GM10847 (cell line): ENCODE results near the gene WNK2.

Experiments
- POLR2A ChIP-seq: IDR thresholded peaks from 2 replicates; pipeline ENCODE4 v1.6.1; 2011; ENCODE audit not compliant: insufficient read length; ENCODE audit errors: extremely low read depth

The WNK2 gene

GRCh38 chr9:93264338-93265125 lies 80.6 kb downstream of the WNK2 start:
- no peak for TF ChIP-seq POLR2A

DNA sequence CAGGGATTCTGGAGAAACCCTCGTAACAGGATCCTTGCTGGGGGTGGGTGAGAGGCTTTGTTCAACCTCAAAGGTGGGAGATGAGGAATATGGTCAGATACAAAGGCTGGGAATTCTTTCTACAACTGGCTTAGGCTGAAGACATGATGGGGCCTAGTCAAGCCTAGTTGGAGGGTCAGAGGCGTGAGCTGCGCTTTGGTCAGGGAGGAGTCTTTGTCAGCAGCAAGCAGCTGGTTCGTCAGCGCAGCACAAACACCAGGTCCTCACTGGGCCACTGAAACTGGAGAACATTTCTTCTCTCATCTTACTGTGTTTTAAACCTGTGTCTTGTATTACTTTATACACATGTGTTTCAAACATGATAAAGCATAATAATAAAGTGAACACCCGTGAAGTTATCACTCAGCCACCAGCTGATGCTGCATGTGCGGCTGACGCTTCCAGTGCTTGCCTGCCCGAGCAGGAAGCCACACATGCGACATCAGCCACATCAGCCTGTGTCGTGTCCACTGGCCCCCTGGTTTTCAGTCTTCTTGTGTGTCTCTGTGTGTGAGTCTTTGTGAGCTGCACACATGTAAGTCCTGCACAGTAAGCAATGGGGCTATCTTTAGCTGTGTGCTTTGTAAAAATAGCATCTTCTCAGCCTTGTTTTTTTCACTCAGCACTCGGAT lies 81.5 kb downstream of the WNK2 start:
- no peak for TF ChIP-seq POLR2A

DNA sequence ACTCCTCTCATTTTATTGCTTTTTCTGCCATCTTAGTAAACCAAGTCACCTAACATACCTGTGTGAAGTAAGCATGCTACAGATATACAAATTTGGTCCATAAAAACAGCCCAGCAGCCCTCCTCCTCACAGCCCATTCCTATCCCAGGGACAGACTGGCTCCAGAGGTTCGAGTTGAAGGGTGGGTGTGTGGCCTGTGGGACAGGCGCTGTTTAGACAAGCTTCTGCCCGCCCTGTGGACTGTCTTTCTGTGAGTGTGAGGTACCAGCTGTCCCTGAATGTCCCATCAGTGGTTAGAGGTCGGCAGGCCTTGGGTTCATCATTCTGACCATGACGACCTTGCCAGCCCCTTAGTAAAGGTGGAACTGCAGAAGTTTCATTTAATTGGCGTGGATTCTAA lies 82.0 kb downstream of the WNK2 start:
- no peak for TF ChIP-seq POLR2A

GRCh38 chr9:93266521-93267001 lies 82.6 kb downstream of the WNK2 start:
- no peak for TF ChIP-seq POLR2A

DNA sequence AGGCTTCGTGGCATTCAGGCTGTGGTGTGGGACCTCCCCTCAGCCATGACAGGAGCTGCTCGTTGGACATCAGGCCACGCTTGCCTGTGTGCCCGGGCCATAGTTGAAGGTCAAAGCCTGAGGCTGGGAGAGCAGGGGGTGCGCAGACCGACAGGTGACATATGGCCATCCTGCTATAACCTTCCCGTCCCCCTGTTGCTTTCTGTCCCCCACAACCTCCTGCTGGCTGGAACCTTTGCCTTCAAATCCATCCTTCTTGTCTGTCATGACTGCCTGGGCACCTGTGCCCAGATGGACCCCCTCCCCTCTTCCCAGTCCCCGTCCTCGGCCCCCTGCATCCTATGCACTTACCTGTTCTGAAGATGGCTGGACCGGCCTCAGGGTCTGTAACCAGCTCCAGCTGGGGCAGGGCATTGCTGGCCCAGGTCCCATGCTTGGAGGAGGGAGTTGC lies 83.2 kb downstream of the WNK2 start:
- TF ChIP-seq POLR2A: no peak

DNA sequence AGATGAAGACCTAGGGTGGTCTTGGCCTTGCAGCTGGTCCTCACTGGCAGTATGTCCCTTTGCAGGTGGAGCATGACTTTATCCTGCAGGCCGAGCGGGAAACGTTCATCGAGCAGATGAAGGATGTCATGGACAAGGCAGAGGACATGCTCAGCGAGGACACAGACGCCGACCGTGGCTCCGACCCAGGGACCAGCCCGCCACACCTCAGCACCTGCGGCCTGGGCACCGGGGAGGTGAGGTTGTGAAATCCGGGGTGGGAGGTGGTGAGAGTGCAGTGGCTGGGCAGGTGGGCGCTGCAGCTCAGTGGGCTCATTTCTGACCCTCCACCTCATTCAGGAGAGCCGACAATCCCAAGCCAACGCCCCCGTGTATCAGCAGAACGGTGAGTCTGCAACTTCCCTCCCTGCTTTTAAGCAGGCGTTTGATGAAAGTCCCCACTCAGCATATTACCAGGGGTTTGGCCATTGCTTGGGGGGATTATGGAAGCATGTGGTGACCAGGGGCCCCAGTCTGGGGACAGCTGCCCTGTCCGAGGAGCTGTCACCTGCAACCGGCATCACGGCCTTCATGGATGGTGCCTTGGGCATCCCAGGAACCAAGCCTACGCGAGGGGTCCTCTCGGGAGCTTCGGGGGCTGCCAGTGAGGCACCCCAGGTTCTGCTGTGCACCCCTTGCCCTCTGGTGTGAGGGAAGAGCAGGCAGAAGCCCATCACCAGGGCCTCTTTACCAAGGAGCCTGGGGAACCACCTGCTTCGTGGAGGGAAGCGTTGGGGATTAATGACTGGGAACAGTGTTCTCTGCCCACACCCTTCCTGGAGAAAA lies 84.0 kb downstream of the WNK2 start:
- TF ChIP-seq POLR2A: no peak

- TF ChIP-seq POLR2A: no peak
Measured at GRCh38 chr9:93268551-93269314, 84.8 kb downstream of the WNK2 start.

DNA sequence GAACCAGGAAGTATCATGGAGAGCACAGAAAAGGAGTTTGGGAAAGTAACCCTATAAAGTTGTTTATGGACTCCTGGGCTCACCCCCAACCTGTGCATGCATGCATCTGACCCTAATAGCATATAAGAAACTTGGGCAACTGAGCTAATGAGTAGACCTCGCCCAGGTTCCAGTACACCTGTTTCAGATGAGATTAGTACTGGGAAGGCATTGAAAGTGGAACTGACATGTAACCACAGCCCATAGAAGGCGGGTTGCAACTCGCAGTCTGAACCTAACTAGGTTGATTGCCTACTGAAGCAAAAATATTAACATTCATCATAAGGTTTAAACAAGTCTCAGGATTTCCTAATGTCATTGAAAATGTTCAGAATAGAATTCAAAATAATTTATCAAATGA lies 87.0 kb downstream of the WNK2 start:
- TF ChIP-seq POLR2A: no peak

GRCh38 chr9:93276973-93277372 lies 93.0 kb downstream of the WNK2 start:
- TF ChIP-seq POLR2A: no peak

GRCh38 chr9:93278144-93278543 lies 94.2 kb downstream of the WNK2 start:
- TF ChIP-seq POLR2A: no peak

DNA sequence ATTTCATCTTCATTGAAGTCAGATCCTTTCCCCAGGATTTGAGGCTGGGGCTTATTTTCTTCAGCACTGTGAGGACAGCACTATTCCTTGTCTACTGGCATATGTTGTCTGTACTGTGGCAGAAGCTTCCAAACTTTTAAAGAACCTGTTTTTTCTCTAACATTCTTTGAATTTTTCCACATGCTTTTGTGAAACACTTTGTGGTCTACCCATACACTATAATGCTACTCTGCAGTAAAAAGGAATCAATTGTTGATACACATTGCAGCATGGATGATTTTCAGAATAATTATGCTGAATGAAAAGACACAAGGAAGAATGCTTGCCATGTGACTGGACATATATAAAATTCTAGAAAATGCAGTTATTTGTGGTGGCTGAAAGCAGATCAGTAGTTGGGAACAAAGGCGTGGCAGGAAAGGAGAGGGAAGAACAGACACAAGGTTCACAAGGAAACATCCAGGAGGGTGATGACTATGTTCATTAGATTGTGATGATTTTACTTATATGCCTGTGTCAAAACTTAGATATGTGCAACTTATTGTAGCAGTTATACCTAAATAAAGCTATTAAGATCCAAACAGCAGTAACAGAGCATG lies 96.8 kb downstream of the WNK2 start:
- TF ChIP-seq POLR2A: no peak

DNA sequence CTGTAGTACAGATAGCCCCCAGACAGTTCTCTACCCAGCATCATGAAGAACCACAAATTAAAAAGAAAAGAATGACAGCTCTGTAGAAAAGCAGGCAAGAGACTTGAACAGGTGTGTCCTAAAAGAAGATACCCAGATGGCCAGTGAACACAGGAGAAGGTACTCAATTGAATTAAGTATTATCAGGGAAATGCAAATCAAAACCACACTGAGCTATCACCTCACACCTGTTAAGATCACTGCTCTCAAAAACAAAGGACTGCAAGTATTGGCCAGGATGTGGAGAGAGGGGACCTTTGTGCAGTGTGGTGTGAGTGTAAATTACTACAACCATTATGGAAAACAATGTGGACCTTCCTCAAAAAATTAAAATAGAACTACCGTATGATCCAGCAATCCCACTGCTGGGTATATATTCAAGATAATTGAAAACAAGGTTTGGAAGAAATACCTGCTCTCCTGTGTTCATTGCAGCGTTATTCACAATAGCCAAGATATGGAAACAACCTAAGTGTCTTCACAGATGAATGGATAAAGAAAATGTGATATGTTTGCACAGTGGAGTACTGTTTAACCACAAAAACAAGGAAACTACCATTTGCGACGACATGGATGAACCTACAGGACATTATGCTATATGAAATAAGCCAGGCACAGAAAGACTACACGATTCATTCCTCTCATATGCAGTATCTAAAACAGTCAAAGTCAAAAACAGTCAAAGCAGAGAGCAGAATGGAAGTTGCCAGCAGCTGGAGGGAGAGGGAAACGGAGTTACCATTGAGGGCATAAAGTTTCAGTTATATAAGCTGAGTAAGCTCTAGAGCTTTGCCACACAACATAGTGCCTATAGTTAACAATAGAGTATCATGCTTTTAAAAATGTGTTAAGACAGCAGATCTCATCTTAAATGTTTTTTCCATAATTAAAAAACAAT lies 102.6 kb downstream of the WNK2 start:
- TF ChIP-seq POLR2A: no peak

DNA sequence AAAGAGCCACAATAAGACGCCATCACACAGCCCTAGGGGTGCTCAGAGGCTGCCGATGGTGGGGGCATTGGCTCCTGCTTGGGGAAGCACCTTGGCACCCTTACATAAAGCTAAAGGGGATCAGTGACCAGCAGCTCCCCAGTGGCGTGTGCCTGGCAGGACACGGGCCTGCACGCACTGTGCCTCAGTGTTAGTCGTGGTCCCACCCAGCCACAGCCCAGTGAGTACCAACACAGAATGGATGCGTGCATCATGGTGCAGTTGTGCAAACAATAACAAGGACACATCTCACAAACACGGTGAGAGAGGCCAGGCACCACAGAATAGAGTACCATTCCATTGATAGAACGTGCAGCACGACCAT lies 103.2 kb downstream of the WNK2 start:
- no peak for TF ChIP-seq POLR2A

- TF ChIP-seq POLR2A: no peak
Measured at GRCh38 chr9:93287593-93287992, 103.7 kb downstream of the WNK2 start.

DNA sequence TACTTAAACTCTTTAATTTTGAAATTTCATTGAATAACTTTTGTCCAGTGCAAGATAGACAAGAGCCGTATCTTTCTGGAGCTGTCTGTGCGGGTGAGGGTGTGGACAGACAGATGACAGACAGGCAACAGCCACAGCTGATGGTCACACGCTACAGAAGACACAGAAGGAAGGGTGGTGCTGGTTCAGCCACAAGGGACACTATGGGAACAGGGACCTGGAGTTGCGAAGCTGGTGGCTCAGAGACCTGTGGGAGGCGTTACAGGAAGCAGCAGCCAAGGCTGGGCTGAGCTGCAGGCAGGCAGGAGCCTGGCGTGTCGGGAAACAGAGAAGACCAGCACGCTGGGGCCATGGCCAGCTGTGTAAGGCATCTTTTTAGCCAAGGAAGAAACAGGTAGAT lies 104.4 kb downstream of the WNK2 start:
- TF ChIP-seq POLR2A: no peak
